HG02763 (cell line): ENCODE results near the gene PRKCH.
"Not testable (repeated sequence)": the region's sequence is repeated elsewhere in the genome, so short reads cannot be mapped to it uniquely, and the experiment has no call there.

Experiments used
- ATAC-seq: cut with Tn5 transposase; IDR thresholded peaks from one replicate; pipeline ENCODE4 v1.9.1; 2021; ENCODE audit warnings: mild to moderate bottlenecking, moderate library complexity; ENCODE audit not compliant: unreplicated experiment

PRKCH gene

GRCh38 chr14:61524936-61525292 lies 203.5 kb downstream of the PRKCH start:
- ATAC-seq = no peak

- ATAC-seq = peak; percentile 85
Observed at GRCh38 chr14:61525293-61526011, 204.1 kb downstream of the PRKCH start.

DNA sequence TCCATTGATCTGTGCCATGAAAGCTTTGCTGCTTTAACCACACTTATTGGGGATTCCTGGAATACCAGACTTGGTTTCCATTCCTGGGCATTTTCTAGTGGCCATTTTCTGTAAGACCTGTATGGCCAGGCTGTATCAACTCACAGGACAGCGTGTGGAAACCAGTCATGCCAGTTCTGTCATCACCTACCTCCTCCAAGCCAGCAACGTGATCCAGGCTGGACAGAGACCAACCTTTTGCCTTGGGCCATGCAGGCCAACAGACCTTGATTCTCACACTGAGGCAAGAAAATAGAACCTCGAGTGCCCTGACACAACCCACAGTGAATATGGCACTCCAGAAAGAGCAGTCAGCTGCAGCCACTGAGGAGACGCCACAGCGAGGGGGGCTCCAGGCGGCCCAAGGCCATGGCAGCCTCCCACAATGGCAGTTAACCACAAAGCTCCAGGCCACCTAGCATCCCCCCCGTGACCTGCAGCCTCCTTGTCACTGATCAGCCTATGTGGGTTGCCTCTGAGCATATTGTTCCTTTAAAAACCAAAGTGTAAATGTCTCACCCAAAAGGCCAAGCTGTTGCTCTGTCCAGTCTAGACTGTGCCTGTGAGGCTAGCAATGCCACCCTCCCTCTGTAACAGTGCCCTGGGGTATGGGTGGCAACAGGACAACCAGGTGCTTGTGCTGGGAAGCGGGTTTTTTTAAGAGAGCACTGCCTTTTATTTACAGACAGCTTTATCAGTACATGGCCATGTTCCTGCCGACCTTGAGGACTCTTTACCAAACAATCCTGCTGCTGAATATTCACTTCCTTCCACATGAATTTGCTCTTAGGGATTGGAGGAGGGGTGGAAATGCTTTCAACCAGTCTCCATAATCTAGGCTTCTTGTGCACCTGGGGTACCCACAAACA lies 205.3 kb downstream of the PRKCH start:
- no peak for ATAC-seq

DNA sequence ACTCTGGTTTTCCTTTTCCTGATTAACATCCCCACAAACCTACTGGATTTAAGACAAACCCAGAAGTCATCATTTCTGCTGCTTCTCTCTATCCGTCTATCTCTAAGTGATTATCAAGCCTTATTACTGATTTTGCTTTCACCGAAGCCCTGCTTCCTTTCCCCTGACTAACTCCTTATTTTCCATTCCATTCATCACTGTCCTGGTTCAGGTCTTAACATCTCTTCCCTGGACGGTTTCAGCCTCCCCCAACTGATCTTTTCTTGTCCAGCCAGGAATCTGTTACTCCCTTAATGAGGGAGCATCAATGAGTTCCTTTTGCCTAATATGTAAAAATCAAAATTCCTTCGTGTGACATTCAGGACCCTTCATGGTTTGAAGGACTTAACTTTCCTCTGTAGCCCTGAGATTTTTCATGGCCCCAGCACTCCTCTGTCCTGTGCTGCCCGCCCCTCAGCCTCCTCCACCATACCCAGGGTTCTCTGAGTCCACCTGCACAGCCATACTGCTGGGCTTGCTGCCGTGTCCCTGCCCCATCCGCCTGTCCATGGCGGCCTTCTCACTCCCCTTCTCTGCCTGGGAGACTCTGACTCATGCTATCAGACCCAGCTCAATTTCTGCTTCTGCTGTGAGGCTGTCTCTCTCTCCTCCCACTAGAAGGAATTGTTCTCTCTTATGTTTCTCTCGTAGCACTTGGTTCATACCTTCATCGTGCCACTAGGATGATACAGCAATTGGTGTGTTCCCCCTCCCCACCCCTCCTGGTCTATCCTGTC lies 206.1 kb downstream of the PRKCH start:
- ATAC-seq = no peak

- no peak for ATAC-seq
Observed at GRCh38 chr14:61528591-61529021, 207.2 kb downstream of the PRKCH start.

- ATAC-seq = not testable (repeated sequence)
Observed at GRCh38 chr14:61529360-61529759, 208.0 kb downstream of the PRKCH start.

GRCh38 chr14:61530296-61530695 lies 208.9 kb downstream of the PRKCH start:
- no peak for ATAC-seq

DNA sequence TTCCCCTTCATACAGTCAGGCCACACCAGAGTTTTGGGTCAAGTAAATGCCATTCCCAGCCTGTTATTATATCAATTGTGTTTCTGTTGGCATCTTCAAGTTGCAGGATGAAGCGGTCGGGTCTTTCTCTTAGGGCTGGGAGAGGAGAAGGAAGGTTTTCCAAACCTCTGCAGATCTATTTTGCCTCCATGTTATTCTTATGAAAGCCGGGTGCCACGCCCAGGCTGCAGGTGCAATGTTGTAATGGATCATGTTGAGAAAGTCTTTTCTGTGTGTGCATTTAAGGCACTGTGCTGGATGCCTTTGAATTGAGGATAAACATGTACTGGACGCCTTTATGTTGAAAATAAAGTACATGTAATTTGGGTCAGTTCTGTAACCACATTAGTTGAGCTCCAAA lies 209.5 kb downstream of the PRKCH start:
- no peak for ATAC-seq

DNA sequence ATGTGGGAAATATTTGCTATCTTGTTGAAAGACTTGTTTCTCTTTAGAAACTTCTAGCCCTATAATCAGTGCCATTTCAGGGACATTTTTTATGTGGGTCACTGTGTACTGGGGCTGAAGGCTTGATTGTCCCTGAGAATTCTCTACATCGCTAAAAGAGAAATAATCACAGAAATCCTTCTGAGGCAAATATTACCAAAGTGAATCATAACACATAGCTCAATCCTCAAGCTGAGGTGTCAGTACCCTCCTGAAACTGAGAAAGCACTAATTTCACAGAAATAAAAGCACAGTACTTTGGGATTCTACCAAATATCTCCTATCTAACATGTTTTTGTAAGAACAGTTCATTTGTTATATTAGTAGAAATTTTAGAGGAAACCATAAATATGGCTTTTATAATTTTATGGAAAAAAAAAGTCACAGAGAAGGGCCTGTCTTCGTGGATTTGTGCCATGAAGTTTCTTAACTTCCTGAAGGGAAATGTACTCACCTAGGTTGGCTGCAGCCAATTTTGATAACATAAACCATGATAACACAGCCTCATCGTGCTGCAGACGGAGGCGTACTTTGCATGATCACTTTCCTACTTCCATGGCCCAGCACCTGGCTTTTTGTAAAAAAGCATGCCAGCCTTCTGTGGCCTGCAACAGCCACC lies 210.2 kb downstream of the PRKCH start:
- no peak for ATAC-seq

- no peak for ATAC-seq
Observed at GRCh38 chr14:61532123-61532505, 210.7 kb downstream of the PRKCH start.

- ATAC-seq = no peak
Observed at GRCh38 chr14:61532763-61533162, 211.4 kb downstream of the PRKCH start.

GRCh38 chr14:61533513-61534255 lies 212.3 kb downstream of the PRKCH start:
- no peak for ATAC-seq

- no peak for ATAC-seq
Observed at GRCh38 chr14:61535032-61535431, 213.7 kb downstream of the PRKCH start.

- ATAC-seq = no peak
Observed at GRCh38 chr14:61535458-61535857, 214.1 kb downstream of the PRKCH start.

GRCh38 chr14:61536661-61537562 lies 215.5 kb downstream of the PRKCH start:
- ATAC-seq = no peak

- no peak for ATAC-seq
Observed at GRCh38 chr14:61537563-61538463, 216.4 kb downstream of the PRKCH start.

DNA sequence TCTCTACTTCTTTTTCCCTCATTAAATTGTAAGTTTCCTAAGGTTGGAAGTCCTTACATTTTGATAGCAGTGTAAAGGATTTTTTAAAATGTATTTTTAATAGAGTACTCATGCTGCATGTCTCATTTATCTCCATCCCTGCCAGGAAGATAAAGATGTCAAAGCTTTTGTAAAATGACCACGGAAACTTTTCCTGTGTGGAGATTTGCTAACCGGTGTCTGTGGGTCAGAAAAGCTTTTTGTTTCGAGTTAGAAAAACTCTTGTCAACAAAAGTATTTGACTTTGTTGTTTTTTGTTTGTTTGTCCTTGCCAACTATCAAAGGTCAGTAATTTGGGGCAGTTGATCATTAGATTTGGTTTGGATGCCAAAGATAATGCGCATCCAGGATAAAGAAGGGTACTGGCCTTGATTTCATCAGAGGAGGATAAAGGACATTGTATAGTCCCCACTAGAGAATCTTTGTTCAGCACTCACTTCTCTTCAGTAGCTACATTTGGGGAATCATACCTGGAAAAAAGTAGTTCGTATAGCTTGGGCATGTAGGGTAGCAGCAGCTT lies 217.2 kb downstream of the PRKCH start:
- no peak for ATAC-seq

DNA sequence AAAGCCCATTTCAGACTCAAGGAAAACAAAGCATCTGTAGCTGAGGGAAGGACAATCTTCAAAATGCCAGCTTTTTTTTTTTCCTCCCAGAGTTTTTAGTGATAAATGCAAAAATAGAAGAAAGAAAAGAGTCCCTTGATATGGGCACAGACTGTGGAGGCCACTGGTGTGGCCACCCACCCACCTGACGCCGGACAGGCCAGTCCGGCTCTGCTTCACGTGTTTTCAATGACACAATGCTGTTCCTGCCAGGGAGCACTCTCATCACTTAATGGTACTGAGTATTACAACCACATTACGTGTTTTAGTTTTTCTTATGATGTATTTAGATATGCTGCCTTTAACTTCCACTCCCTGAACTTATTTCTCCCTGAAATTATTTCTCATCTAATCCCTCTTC lies 218.3 kb downstream of the PRKCH start:
- no peak for ATAC-seq
